GM12865 (cell line): ENCODE measurements around the gene HIPK4.

Experiments
- DNase-seq: peaks from one replicate; pipeline ENCODE4 v3.0.0; 2010; ENCODE audit warnings: low read depth
- H3K4me3 ChIP-seq: 2 replicates; pipeline ENCODE4 v1.5.1; 2011; ENCODE audit warnings: mild to moderate bottlenecking, low read depth, low read length, control low read depth
- TF ChIP-seq, protein P1 (sequence below): IDR thresholded peaks from 2 replicates; pipeline ENCODE4 v1.5.1; 2011; ENCODE audit warnings: low read length, control low read depth, low read depth, inconsistent platforms; ENCODE audit not compliant: insufficient read depth; ENCODE audit errors: missing control alignments

The HIPK4 gene

DNA sequence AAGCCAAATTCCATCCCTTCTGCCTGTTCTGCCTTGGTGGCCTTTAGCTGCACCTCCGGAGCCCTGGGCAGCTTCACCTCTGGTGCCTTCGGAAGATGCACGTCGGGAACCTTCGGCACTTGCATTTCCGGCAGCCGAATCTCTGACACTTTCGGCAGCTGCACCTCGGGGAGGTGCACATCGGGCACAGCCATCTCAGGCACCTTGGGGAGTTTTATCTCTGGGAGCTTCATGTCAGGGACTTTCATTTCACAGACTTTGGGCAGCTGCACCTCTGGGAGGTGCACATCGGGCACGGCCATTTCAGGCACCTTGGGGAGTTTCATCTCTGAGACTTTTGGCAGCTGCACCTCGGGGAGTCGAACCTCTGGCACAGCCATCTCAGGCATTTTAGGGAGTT is 6.0 kb upstream of the HIPK4 start:
- no peak overlapping the region for H3K4me3 ChIP-seq
- TF ChIP-seq, protein P1, sequence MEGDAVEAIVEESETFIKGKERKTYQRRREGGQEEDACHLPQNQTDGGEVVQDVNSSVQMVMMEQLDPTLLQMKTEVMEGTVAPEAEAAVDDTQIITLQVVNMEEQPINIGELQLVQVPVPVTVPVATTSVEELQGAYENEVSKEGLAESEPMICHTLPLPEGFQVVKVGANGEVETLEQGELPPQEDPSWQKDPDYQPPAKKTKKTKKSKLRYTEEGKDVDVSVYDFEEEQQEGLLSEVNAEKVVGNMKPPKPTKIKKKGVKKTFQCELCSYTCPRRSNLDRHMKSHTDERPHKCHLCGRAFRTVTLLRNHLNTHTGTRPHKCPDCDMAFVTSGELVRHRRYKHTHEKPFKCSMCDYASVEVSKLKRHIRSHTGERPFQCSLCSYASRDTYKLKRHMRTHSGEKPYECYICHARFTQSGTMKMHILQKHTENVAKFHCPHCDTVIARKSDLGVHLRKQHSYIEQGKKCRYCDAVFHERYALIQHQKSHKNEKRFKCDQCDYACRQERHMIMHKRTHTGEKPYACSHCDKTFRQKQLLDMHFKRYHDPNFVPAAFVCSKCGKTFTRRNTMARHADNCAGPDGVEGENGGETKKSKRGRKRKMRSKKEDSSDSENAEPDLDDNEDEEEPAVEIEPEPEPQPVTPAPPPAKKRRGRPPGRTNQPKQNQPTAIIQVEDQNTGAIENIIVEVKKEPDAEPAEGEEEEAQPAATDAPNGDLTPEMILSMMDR, result no peak
- no peak for DNase-seq

DNA sequence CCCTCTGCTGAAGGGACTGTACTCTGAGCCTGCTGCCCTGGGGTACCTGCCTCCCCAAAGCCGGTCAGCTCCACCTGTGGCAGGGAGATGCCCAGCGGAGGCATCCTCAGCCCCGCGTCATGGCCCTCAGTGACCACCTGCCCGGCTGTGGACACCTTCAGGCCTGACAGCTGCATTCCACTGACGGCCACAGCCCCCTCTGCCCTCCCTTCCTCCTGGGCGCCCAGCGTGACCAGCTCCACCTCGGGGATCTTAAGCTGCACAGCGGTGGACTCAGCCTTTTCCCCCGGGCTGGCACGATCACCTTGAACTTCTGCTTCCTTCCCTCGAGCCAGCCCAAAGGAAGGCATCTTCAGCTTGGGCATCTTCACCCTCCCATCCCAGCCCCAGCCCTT is 4.8 kb upstream of the HIPK4 start:
- H3K4me3 ChIP-seq, result no peak overlapping the region
- TF ChIP-seq, protein P1, result no peak
- DNase-seq, result no peak

DNA sequence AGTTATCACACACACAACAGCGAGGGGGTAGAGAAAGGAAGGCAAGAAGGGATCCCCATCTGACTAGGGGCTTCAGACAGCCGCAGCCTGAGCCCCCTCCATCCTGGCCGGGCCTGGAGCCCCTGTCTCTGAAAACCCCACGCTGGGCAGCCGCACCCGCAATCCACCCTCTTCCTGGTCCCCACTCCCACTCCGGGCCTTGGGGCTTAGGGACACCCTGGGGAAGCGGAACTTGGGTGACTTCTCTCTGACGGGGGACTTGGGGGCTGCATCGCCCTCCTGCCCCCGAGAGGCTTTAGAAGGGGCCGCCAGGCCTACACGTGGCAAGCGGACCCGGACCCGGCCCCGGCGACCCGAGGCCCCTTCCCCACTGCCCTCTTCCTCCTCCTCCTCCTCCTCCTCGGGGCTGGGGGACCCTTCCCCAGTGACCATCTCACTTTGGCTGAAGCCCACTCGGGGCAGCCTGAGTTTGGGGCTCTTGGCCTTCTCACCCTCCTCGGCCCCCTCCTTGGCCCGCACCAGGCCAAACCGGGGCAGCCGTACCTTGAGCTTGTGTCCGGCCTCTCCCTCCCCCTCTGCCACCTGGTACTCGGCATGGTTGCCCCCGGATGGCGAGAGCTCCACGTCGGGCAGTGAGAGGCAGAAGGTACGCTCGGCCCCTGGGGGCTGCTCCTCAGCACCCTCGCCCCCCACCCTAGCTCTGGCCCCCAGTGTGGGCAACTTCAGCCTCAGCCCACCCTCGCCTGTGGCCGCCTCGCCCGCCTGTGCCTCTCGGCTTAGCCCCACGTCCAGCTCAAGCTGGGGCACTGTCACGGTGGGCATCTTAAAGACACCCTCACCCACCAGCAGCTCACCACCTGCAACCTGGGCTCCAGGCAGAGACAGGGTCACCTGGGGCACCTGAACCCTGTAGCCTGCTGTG is 4.2 kb upstream of the HIPK4 start:
- no peak for DNase-seq
- no peak overlapping the region for H3K4me3 ChIP-seq
- TF ChIP-seq, protein P1, result no peak

DNA sequence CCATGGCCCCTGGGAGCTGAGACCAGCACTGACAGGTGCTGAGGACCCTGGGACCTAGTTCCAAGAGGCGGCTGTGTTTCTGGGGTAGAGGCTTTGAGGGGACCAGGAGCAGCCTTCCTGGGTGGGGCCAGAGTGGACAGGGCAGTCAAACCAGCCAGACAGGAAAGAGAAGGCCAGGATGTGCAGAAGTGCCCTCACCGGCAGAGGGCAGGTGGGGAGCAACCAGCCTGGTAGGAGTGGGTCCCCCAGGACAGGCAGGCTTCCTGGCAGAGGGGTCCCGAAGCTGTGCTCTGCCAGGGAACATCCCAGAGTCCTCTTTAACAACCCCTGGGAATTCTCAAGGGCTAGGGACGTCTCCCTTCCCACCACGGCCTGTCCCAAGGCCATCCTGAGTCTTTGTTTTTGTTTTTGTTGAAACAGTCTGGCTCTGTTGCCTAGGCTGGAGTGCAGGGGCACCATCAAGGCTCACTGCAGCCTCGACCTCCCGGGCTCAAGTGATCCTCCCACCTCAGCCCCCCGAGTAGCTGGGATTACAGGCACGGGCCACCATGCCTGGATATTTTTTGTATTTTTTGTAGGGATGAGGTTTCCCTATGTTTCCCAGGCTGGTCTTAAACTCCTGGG is 3.0 kb upstream of the HIPK4 start:
- DNase-seq, result no peak
- no peak overlapping the region for H3K4me3 ChIP-seq
- TF ChIP-seq, protein P1, result peak; percentile 22

DNA sequence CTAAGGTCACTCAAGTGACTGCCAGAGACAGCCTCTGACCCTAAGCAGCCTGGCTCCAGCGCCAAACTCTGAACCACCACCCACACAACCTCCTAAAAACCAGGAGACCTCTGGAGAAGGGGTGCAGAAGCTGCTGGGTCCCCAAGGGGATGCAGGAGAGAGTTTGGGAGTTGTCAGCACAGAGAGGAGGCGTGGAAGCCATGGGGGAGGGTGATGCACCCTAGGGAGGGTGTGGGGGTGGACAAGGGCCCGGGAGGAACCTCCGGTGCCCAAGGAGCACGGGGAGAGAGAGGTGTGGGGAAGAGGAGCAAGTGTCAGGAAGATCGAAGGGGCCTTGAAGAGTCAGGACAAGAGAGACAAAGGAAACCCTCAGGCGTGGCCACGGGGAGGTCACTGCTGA is 2.1 kb upstream of the HIPK4 start:
- no peak overlapping the region for H3K4me3 ChIP-seq
- DNase-seq, result no peak
- TF ChIP-seq, protein P1, result no peak

DNA sequence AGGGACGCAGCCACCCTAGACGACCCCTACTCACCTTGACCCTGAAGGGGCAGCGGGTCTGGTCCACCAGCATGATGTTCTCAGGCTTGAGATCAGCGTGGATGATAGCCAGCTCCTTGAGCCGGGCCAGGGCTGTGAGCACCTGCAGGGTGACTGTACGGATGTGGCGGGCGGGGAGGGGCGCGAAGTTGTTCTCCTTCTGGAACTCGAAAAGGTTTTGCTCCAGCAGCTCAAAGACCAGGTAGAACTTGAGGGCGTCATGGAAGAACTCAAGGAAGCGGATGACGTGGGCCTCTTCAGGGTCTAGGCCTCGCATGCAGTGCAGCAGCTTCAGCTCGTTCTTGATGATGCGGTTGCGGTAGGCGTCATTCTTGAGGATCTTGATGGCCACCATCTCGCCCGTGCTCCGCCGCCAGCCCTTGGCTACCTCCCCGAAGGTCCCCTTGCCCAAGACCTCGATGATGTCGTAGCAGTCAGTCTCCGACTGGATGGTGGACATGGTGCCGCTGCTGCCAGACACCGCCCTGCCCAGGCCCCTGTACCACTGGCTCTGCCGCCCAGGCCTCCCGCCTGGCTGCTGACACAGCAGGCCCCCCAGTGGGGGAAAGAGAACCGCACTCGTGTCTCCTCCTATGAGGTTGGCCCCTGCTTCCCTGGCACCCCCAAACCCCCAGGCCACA is 437 bp downstream of the HIPK4 start:
- H3K4me3 ChIP-seq, result no peak overlapping the region
- no peak for DNase-seq
- TF ChIP-seq, protein P1, result no peak
